ENCODE data around the gene KIR2DL1.
"Not testable (repeated sequence)": the region's sequence is repeated elsewhere in the genome, so short reads cannot be mapped to it uniquely, and the experiment has no call there.

KIR2DL1 gene

GRCh38 chr19:54727562-54727961 lies 42.0 kb upstream of the KIR2DL1 start:
- no peak for DNase-seq (ENCODE audit: low read depth in 1 of 2, low spot score in 1 of 2)
- no peak overlapping the region for H3K4me3 ChIP-seq (replicated peaks; ENCODE audit: insufficient read depth, low read length)
- no peaks in the 10 kb centered on the region for H3K27me3 ChIP-seq (ENCODE audit: insufficient read depth, poor library complexity, severe bottlenecking)
- TF ChIP-seq CTCF (IDR thresholded peaks at IDR 0.05; ENCODE audit: insufficient read depth, low read length) (no peak), POLR2AphosphoS5 (IDR thresholded peaks at IDR 0.05; ENCODE audit: low read depth) (no peak)
- no peak overlapping the region for H3K27ac ChIP-seq (replicated peaks)

- Histone ChIP-seq H3K4me3 (replicated peaks; ENCODE audit: insufficient read depth, low read length) (no peak overlapping the region), H3K27me3 (ENCODE audit: insufficient read depth, poor library complexity, severe bottlenecking) (no peaks in the 10 kb centered on the region), H3K27ac (replicated peaks) (no peak overlapping the region)
- TF ChIP-seq GABPA (IDR thresholded peaks at IDR 0.05; ENCODE audit: low read depth) = no peak
- no peak for TF ChIP-seq SPI1 (IDR thresholded peaks at IDR 0.05; ENCODE audit: borderline replicate concordance, low read depth)
- no peak for TF ChIP-seq CTCF (IDR thresholded peaks at IDR 0.05; ENCODE audit: insufficient read depth, low read length)
- no peak for TF ChIP-seq REST (IDR thresholded peaks at IDR 0.05; ENCODE audit: insufficient replicate concordance, low read depth)
- no peak for TF ChIP-seq POLR2AphosphoS5 (IDR thresholded peaks at IDR 0.05; ENCODE audit: low read depth)
- no peak for DNase-seq (ENCODE audit: low read depth in 1 of 2, low spot score in 1 of 2)
These were observed 41.4 kb upstream of the KIR2DL1 start for GRCh38 chr19:54728167-54728566.

GRCh38 chr19:54729416-54730188 lies 40.0 kb upstream of the KIR2DL1 start:
- no peak for DNase-seq (ENCODE audit: low read depth in 1 of 2, low spot score in 1 of 2)
- Histone ChIP-seq H3K27me3 (ENCODE audit: insufficient read depth, poor library complexity, severe bottlenecking) (no peaks in the 10 kb centered on the region), H3K27ac (replicated peaks) (no peak overlapping the region), H3K4me3 (replicated peaks; ENCODE audit: insufficient read depth, low read length) (no peak overlapping the region)
- no peak for TF ChIP-seq POLR2AphosphoS5 (IDR thresholded peaks at IDR 0.05; ENCODE audit: low read depth)
- no peak for TF ChIP-seq CTCF (IDR thresholded peaks at IDR 0.05; ENCODE audit: insufficient read depth, low read length)
- TF ChIP-seq SPI1 (IDR thresholded peaks at IDR 0.05; ENCODE audit: borderline replicate concordance, low read depth) = no peak
- TF ChIP-seq GABPA (IDR thresholded peaks at IDR 0.05; ENCODE audit: low read depth) = no peak
- TF ChIP-seq REST (IDR thresholded peaks at IDR 0.05; ENCODE audit: insufficient replicate concordance, low read depth) = no peak

GRCh38 chr19:54731191-54731590 lies 38.4 kb upstream of the KIR2DL1 start:
- DNase-seq (ENCODE audit: low read depth in 1 of 2, low spot score in 1 of 2) = no peak
- Histone ChIP-seq H3K27me3 (ENCODE audit: insufficient read depth, poor library complexity, severe bottlenecking) (no peaks in the 10 kb centered on the region), H3K27ac (replicated peaks) (no peak overlapping the region), H3K4me3 (replicated peaks; ENCODE audit: insufficient read depth, low read length) (no peak overlapping the region)
- no peak for TF ChIP-seq SPI1 (IDR thresholded peaks at IDR 0.05; ENCODE audit: borderline replicate concordance, low read depth)
- TF ChIP-seq CTCF (IDR thresholded peaks at IDR 0.05; ENCODE audit: insufficient read depth, low read length) = no peak

GRCh38 chr19:54738306-54738705 lies 31.3 kb upstream of the KIR2DL1 start, which contains the start of gene KIR2DL3:
KIR2DL3 (plus strand) TSS chr19:54738513; CDS start chr19:54738546, 33 bp downstream.
- not testable (repeated sequence) for H3K4me3 ChIP-seq (replicated peaks; ENCODE audit: insufficient read depth, low read length); DNase-seq (ENCODE audit: low read depth in 1 of 2, low spot score in 1 of 2); H3K27me3 ChIP-seq (ENCODE audit: insufficient read depth, poor library complexity, severe bottlenecking); H3K27ac ChIP-seq (replicated peaks)
